MM.1S (cell line): ENCODE data around the gene TRAF6.

ENCODE experiments used
- CTCF ChIP-seq: fragments of 300-600 bp; sonication (generic); IDR thresholded peaks from 2 replicates; pipeline ENCODE4 v1.5.1; 2016; ENCODE audit warnings: antibody characterized with exemption, low read length, mixed read lengths
- EZH2 ChIP-seq: fragments of 300-600 bp; sonication (generic); optimal IDR thresholded peaks from 2 replicates; pipeline ENCODE3; 2017; ENCODE audit warnings: low read depth, mild to moderate bottlenecking, antibody characterized with exemption, low read length, mixed read lengths
- EZH2phosphoT487 ChIP-seq: fragments of 300-600 bp; sonication (generic); IDR thresholded peaks from 2 replicates; pipeline ENCODE4 v1.6.1; 2018; ENCODE audit warnings: antibody characterized with exemption, low read length

DNA sequence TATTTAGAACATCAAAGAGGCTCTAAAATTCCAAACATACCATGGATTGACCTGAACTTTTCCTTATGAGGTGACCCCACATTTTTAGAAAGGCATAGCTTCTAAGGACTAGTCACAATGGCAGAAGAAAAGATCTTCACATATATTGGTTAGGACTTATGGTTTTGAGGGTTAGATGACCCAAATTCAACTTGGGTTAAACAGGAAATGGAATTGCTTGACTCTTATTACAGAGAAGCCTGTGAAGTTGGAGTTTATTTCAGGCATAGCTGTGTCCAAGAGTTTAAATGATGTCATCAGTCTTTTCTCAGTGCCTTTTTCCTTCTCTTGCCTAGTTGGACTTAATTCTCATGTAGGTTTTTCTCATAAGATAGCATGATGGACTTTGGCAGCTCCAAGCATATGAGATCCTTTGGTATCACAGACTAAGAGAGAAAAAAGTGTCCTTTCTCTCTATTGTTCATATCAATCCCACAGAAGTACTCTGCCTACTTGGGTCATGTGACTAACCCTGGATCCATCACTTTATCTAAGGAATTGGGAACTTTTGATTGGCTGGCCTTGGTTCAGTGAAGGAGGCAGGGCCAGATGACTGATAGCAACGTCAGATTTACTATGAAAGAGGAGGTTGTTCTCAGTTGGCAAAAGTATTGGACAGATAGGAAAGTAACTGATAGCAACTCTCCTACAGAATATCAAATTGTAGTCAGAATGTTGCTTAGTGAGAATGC lies 40.5 kb upstream of the TRAF6 start:
- no peak for TF ChIP-seq CTCF
- no peak for TF ChIP-seq EZH2
- no peak for TF ChIP-seq EZH2phosphoT487
